Testis (tissue), 2 donors: ENCODE measurements around the gene SND1.

Experiments used
- POLR2A ChIP-seq: fragments of 450-650 bp; IDR thresholded peaks from one replicate; pipeline ENCODE4 v1.6.1; 2017; ENCODE audit warnings: antibody characterized with exemption, mild to moderate bottlenecking, moderate library complexity
- TF ChIP-seq, protein P1 (sequence below), 3 experiments: fragments of 450-650 bp in 2 of 3; fragments of 200-600 bp in 1 of 3; sonication (generic) in 1 of 3; IDR thresholded peaks; one replicate each; pipeline ENCODE4 v1.5.1; 2016 to 2019; ENCODE audit warnings: antibody characterized with exemption in 3 of 3, mild to moderate bottlenecking in 2 of 3, moderate library complexity in 1 of 3

GRCh38 chr7:127932496-127932895 lies 280.5 kb downstream of the SND1 start:
- TF ChIP-seq, protein P1, sequence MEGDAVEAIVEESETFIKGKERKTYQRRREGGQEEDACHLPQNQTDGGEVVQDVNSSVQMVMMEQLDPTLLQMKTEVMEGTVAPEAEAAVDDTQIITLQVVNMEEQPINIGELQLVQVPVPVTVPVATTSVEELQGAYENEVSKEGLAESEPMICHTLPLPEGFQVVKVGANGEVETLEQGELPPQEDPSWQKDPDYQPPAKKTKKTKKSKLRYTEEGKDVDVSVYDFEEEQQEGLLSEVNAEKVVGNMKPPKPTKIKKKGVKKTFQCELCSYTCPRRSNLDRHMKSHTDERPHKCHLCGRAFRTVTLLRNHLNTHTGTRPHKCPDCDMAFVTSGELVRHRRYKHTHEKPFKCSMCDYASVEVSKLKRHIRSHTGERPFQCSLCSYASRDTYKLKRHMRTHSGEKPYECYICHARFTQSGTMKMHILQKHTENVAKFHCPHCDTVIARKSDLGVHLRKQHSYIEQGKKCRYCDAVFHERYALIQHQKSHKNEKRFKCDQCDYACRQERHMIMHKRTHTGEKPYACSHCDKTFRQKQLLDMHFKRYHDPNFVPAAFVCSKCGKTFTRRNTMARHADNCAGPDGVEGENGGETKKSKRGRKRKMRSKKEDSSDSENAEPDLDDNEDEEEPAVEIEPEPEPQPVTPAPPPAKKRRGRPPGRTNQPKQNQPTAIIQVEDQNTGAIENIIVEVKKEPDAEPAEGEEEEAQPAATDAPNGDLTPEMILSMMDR (IDR thresholded peaks at IDR 0.05): no peak
- no peak for TF ChIP-seq POLR2A
